ENCODE data around the gene RHBDF2.

DNA sequence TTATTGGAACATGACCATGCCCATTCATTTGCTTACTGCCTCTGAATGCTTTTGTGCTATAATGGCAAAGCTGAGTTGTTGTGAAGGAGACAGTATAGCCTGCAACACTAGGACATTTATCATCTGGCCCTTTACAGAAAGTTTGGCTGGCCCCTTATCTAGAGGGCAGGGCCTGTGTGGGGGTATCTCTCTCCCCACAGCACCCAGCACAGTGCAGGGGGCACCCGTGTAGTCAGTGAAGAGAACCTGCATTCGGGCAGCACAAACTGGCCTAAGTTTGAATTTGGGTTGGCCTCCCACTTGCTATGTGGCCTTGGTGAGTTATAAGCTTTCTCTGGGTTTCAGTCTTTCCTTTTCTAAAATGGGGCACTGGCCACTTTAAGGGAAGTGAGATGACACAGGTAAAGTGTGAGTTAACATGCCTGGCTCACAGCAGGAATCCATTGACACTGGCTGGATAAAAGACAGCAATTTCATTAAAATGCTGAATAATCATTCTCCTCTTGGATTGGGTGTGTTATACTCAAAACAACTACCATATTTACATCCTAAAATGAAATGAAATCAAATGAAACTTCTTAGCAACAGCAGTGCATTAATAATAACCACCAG is 60.4 kb downstream of the RHBDF2 start:
- TF ChIP-seq CTCF (IDR thresholded peaks at IDR 0.05) (no peak), POLR2A (IDR thresholded peaks at IDR 0.05) (no peak)

All from testis (tissue), 2 donors.